ENCODE measurements around the gene LILRB5. TPM values are rescaled to one million over a fixed set of nuclear protein-coding genes. Genes with fewer than 3 reads are reported as not detected.
"Not testable (repeated sequence)": the region's sequence is repeated elsewhere in the genome, so short reads cannot be mapped to it uniquely, and the experiment has no call there.

The LILRB5 gene
- total RNA-seq, 1 donor from 2014 or later, result 5.7 TPM

DNA sequence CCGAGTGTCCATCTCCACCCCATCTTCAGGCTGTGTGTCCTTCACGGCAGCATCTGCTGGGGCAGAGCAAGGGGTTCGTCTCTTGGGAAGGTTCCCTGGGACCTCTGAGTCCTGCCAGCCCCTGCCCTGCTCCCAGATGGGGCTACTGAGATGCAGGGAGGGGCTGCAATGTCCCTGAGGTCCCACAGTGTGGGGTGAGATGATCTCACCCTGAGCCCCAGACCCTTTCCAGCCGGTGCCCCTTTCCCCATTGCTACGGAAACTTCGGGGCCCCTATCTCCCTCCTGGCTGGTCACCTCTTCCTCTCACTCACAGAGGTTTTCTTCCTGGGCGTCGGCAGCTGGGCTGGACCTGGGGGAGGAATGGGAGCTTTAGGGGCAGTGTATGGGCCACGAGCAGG lies 18.9 kb upstream of the LILRB5 start:
- H3K4me1 ChIP-seq, result no peaks in the 10 kb centered on the region
- DNase-seq, result no peak
- intact Hi-C loops (cut with micrococcal nuclease), result no loop called here
- peaks cover 83% of the 10 kb centered on the region for H3K27me3 ChIP-seq (ENCODE audit: low read depth)
- no peak overlapping the region for H3K27ac ChIP-seq (replicated peaks)
- TF ChIP-seq, protein P1, sequence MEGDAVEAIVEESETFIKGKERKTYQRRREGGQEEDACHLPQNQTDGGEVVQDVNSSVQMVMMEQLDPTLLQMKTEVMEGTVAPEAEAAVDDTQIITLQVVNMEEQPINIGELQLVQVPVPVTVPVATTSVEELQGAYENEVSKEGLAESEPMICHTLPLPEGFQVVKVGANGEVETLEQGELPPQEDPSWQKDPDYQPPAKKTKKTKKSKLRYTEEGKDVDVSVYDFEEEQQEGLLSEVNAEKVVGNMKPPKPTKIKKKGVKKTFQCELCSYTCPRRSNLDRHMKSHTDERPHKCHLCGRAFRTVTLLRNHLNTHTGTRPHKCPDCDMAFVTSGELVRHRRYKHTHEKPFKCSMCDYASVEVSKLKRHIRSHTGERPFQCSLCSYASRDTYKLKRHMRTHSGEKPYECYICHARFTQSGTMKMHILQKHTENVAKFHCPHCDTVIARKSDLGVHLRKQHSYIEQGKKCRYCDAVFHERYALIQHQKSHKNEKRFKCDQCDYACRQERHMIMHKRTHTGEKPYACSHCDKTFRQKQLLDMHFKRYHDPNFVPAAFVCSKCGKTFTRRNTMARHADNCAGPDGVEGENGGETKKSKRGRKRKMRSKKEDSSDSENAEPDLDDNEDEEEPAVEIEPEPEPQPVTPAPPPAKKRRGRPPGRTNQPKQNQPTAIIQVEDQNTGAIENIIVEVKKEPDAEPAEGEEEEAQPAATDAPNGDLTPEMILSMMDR (IDR thresholded peaks at IDR 0.05; ENCODE audit: borderline replicate concordance), result no peak
- no peaks in the 10 kb centered on the region for H3K36me3 ChIP-seq
- no peak overlapping the region for H3K4me3 ChIP-seq
- H3K9me3 ChIP-seq (replicated peaks), result no peaks in the 10 kb centered on the region

DNA sequence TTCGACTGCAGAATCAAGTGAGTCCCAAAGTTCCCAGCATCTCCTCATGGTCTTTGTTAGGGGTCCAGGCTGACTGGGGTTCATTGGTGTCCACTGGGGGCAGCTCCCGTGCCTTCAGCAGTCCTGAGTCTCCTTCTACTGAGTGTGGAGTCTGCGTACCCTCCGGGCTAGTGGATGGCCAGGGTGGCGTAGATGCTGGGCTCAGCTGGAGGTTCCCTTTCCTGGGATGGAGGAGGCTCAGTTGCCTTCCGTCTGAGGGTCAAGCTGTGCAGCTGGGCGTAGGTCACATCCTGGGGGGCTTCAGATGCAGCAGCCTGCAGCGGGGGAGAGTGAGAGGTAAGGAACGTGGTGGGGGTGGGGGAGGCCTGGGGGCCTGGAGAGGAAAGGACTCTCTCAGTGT lies 17.4 kb upstream of the LILRB5 start:
- H3K9me3 ChIP-seq (replicated peaks); H3K4me3 ChIP-seq; DNase-seq; H3K4me1 ChIP-seq; intact Hi-C loops (cut with micrococcal nuclease); H3K36me3 ChIP-seq; H3K27ac ChIP-seq (replicated peaks): not testable (repeated sequence)
- H3K27me3 ChIP-seq (ENCODE audit: low read depth), result peaks cover 80% of the 10 kb centered on the region

DNA sequence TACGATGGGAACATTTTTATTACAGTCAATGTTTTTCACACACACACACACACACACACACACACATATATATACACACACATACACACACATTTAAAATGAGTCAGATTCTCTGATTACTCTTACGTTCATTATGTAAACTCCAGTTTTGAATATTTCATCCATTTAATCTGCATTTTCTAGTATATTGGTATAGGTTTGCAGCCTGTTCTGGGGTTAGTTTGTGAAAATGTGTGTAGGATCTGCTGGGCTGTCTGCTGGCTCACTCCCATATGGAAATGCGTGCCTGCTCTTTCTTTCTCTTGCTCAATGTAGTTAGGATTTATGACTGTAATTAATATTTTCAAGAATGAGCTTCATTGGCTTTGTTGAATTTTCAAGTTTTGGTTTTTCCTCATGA lies 16.7 kb upstream of the LILRB5 start:
- H3K27me3 ChIP-seq (ENCODE audit: low read depth), result peaks cover 78% of the 10 kb centered on the region
- intact Hi-C loops (cut with micrococcal nuclease), result no loop called here
- no peak for DNase-seq
- no peak overlapping the region for H3K27ac ChIP-seq (replicated peaks)
- no peaks in the 10 kb centered on the region for H3K36me3 ChIP-seq
- H3K4me1 ChIP-seq, result no peaks in the 10 kb centered on the region
- H3K9me3 ChIP-seq (replicated peaks), result no peaks in the 10 kb centered on the region
- TF ChIP-seq, protein P1 (IDR thresholded peaks at IDR 0.05; ENCODE audit: borderline replicate concordance), result no peak
- no peak overlapping the region for H3K4me3 ChIP-seq

DNA sequence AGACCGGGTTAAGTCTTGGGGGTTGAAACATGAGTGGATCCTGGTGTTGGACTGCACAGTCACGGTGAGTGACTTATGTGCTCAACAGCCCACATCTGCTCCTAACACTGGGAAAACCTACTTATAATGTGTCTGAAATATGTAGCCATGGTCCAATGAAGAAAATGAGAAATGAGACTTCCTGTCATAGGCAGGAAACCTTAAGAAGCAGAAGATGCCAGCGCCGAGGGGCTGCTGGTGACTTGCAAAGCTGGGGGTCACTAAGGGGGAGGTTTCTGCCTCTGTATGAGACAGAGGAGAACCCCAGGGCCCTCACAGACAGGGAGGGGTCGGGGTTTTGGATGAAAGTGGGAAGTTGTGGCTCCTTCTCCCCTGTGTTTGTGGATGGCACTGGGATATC lies 15.1 kb upstream of the LILRB5 start:
- DNase-seq; H3K4me3 ChIP-seq; intact Hi-C loops (cut with micrococcal nuclease); H3K27ac ChIP-seq (replicated peaks); H3K9me3 ChIP-seq (replicated peaks); H3K36me3 ChIP-seq; H3K4me1 ChIP-seq: not testable (repeated sequence)
- peaks cover 70% of the 10 kb centered on the region for H3K27me3 ChIP-seq (ENCODE audit: low read depth)

DNA sequence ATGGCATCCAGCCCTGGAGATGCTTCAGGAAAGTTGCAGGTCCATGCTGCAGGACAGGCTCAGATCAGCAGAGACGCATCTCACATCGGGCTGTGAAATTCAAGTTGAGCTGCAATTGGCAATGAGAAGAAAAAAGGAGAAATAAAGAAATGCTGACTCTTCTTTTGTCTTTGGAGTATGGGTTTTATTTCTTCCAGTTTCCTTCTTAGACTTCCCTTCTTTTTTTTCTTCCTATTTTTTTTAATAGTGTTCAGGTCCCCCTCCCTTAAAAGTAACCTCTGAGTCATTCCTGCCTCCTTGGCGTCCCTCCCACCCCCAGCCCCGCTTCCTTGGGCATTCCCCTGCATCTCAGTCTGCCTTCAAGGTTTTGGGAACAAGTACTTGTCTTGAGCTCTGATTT lies 14.5 kb upstream of the LILRB5 start:
- intact Hi-C loops (cut with micrococcal nuclease); H3K9me3 ChIP-seq (replicated peaks); H3K4me1 ChIP-seq; H3K36me3 ChIP-seq; H3K27ac ChIP-seq (replicated peaks); H3K4me3 ChIP-seq; DNase-seq: not testable (repeated sequence)
- H3K27me3 ChIP-seq (ENCODE audit: low read depth), result peaks cover 64% of the 10 kb centered on the region

DNA sequence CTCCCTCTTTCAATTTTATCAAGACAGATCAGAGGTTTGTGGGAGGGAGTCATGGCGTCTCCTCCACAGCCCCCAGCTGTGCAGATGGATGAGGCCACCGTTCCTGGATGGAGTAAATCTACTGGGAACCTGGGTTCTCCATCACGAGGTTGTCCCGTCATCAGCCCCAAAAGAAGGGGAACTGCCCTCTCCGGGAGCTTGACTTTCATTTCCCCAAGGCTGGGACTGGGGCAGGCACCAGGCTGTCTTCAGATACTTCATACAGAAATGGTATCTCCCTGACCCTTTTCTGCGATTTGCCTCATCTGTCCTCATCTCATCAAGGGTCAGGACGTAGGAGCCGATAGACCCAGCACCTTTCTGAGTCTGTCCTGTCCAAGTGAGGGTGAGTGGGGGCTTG lies 14.0 kb upstream of the LILRB5 start:
- no peaks in the 10 kb centered on the region for H3K36me3 ChIP-seq
- no peak overlapping the region for H3K27ac ChIP-seq (replicated peaks)
- TF ChIP-seq, protein P1 (IDR thresholded peaks at IDR 0.05; ENCODE audit: borderline replicate concordance), result no peak
- intact Hi-C loops (cut with micrococcal nuclease), result no loop called here
- H3K4me3 ChIP-seq, result no peak overlapping the region
- no peak for DNase-seq
- no peaks in the 10 kb centered on the region for H3K4me1 ChIP-seq
- H3K27me3 ChIP-seq (ENCODE audit: low read depth), result peaks cover 63% of the 10 kb centered on the region
- H3K9me3 ChIP-seq (replicated peaks), result no peaks in the 10 kb centered on the region

DNA sequence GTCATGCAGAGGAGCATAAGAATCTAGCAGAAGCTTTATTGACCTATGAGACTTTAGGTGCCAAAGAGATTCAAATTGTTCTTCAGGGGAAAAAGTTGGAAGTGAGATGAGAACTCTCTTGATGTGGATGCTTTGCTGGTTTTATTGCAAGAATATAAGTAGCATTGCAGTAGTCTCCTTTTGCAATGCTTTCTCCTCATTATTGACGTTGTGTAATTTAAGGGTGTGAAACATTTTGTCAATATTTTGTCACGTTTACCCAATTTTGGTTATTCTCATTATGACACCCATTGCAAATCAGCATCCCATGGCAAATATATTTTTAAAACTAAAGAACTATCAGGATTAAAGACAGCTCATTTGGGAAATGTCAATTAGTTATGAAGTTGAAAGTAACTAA lies 11.9 kb upstream of the LILRB5 start:
- TF ChIP-seq, protein P1 (IDR thresholded peaks at IDR 0.05; ENCODE audit: borderline replicate concordance), result no peak

More for the DNA sequence above, 11.9 kb upstream of the LILRB5 start:
- Histone ChIP-seq H3K4me3 (no peak overlapping the region), H3K27ac (replicated peaks) (no peak overlapping the region), H3K36me3 (no peaks in the 10 kb centered on the region), H3K4me1 (no peaks in the 10 kb centered on the region), H3K27me3 (ENCODE audit: low read depth) (peaks cover 70% of the 10 kb centered on the region), H3K9me3 (replicated peaks) (no peaks in the 10 kb centered on the region)
- intact Hi-C loops (cut with micrococcal nuclease), result no loop called here
- no peak for DNase-seq
